ENCODE data around the gene DOCK6.

Gene DOCK6

DNA sequence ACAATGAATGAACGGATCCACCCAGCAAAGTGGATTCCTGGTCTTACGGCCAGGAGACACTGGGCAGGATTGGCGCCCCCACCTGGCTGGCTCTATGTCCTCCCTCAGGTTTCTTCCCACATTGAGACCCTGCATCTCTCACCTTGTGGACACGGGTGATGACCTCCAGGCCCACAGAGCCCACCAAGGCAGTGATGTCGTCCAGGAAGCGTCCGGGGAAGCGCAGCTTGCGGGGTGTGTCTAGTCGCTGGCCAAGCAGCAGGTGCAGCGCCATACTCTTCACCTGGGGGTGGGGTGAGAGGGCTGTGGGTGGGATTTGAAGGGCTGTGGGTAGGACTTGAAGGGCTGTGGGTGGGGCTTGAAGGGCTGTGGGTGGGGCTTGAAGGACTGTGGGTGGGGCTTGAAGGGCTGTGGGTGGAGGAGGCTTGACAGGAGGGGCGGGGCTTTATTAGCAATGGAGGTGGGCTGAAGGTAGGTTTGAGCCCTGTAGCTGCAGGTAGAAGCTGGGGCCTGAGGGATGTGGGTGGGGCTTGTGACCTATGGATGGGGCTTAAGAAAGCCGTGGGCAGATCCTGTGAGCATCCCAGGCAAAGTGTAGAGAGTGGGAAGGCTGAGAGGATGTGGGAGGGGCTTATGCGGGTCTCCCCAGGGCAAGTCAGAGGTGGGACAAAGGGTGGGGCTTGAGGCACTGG, 35.0 kb downstream of the DOCK6 start:
- Histone ChIP-seq H3K4me3 (ENCODE audit: low read length in 2 of 2) (no peak overlapping the region), H3K27ac (ENCODE audit: low read depth in 2 of 2, low read length in 2 of 2) (no peak overlapping the region), H3K9me3 (ENCODE audit: control insufficient read depth in 2 of 2, low read length in 2 of 2) (no peaks in the 10 kb centered on the region), H3K4me1 (ENCODE audit: control insufficient read depth in 2 of 2, insufficient read depth in 2 of 2, low read length in 2 of 2) (no peaks in the 10 kb centered on the region), H3K9ac (ENCODE audit: low read depth in 1 of 2, low read length in 2 of 2) (no peak overlapping the region), H3K36me3 (ENCODE audit: control insufficient read depth in 2 of 2, insufficient read depth in 2 of 2, low read length in 2 of 2) (peaks cover 28 to 37% of the 10 kb centered on the region in 2 donors), H3K27me3 (ENCODE audit: control insufficient read depth in 2 of 2, insufficient read depth in 2 of 2, low read length in 2 of 2) (no peaks in the 10 kb centered on the region)

DNA sequence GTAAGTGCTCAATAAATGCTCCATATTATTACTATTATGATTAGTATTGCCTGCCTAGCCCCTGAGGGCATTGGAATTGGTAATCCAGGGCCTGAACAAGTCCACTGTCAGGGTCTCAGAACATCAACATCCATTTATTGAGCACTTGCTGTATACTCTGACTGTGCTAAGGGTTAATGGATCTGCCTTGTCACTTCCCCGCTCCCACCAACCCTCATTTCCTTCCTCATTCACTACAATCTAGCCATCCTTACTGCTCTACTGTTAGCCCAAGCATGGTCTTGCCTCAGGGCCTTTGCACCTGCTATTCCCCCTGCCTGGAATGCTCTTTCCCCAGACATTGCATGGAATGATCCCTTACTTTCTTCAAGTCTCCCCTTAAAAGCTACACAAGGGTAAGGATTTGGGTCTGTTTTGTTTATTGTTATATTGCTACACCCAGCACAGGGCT, 35.6 kb downstream of the DOCK6 start:
- H3K4me1 ChIP-seq (ENCODE audit: control insufficient read depth in 2 of 2, insufficient read depth in 2 of 2, low read length in 2 of 2): no peaks in the 10 kb centered on the region
- H3K27ac ChIP-seq (ENCODE audit: low read depth in 2 of 2, low read length in 2 of 2): no peak overlapping the region
- peaks cover 0 to 3% of the 10 kb centered on the region in 2 donors for H3K9me3 ChIP-seq (ENCODE audit: control insufficient read depth in 2 of 2, low read length in 2 of 2)
- no peak overlapping the region for H3K4me3 ChIP-seq (ENCODE audit: low read length in 2 of 2)
- H3K27me3 ChIP-seq (ENCODE audit: control insufficient read depth in 2 of 2, insufficient read depth in 2 of 2, low read length in 2 of 2): no peaks in the 10 kb centered on the region
- peaks cover 28 to 37% of the 10 kb centered on the region in 2 donors for H3K36me3 ChIP-seq (ENCODE audit: control insufficient read depth in 2 of 2, insufficient read depth in 2 of 2, low read length in 2 of 2)
- H3K9ac ChIP-seq (ENCODE audit: low read depth in 1 of 2, low read length in 2 of 2): no peak overlapping the region

DNA sequence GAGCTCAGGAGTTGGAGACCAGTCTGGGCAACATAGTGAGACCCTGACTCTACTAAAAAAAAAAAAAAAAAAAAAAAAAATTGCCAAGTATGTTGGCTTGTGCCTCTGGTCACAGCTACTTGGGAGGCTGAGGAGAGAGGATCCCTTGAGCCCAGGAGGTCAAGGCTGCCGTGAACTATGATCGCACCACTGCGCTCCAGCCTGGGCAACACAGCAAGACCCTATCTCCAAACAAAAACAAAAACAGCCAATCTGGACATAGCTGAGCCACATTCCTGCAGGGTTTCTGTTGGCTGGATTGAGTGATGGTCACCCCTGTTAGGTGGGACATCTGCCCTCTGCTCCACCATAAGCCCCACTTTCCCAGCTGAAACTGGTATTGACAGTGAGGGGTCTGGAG, 36.5 kb downstream of the DOCK6 start:
- peaks cover 32 to 36% of the 10 kb centered on the region in 2 donors for H3K36me3 ChIP-seq (ENCODE audit: control insufficient read depth in 2 of 2, insufficient read depth in 2 of 2, low read length in 2 of 2)
- no peaks in the 10 kb centered on the region for H3K4me1 ChIP-seq (ENCODE audit: control insufficient read depth in 2 of 2, insufficient read depth in 2 of 2, low read length in 2 of 2)
- H3K9ac ChIP-seq (ENCODE audit: low read depth in 1 of 2, low read length in 2 of 2): no peak overlapping the region
- no peaks in the 10 kb centered on the region for H3K27me3 ChIP-seq (ENCODE audit: control insufficient read depth in 2 of 2, insufficient read depth in 2 of 2, low read length in 2 of 2)
- peaks cover 0 to 5% of the 10 kb centered on the region in 2 donors for H3K9me3 ChIP-seq (ENCODE audit: control insufficient read depth in 2 of 2, low read length in 2 of 2)
- no peak overlapping the region for H3K27ac ChIP-seq (ENCODE audit: low read depth in 2 of 2, low read length in 2 of 2)
- no peak overlapping the region for H3K4me3 ChIP-seq (ENCODE audit: low read length in 2 of 2)

DNA sequence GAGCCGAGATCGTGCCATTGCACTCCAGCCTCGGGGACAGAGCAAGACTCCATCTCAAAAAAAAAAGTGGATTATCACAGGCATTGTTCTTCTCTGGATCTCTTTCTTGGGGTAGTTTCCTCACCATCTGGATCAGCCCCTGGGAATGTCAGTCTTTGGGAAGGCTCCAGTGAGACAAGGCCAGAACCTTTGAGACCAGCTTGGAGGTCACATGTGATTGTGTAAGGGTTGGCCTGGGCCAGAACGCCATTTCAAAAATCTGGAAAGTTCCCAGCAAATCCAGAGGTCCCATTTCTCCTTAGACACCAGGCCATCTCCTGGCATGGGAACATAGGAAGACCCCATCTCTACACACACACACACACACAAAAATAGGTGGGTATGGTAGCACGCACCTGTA, 37.2 kb downstream of the DOCK6 start:
- H3K4me1 ChIP-seq (ENCODE audit: control insufficient read depth in 2 of 2, insufficient read depth in 2 of 2, low read length in 2 of 2): no peaks in the 10 kb centered on the region
- H3K9ac ChIP-seq (ENCODE audit: low read depth in 1 of 2, low read length in 2 of 2): no peak overlapping the region
- H3K4me3 ChIP-seq (ENCODE audit: low read length in 2 of 2): no peak overlapping the region
- peaks cover 0 to 5% of the 10 kb centered on the region in 2 donors for H3K9me3 ChIP-seq (ENCODE audit: control insufficient read depth in 2 of 2, low read length in 2 of 2)
- H3K27ac ChIP-seq (ENCODE audit: low read depth in 2 of 2, low read length in 2 of 2): no peak overlapping the region
- H3K27me3 ChIP-seq (ENCODE audit: control insufficient read depth in 2 of 2, insufficient read depth in 2 of 2, low read length in 2 of 2): no peaks in the 10 kb centered on the region
- peaks cover 28 to 36% of the 10 kb centered on the region in 2 donors for H3K36me3 ChIP-seq (ENCODE audit: control insufficient read depth in 2 of 2, insufficient read depth in 2 of 2, low read length in 2 of 2)

DNA sequence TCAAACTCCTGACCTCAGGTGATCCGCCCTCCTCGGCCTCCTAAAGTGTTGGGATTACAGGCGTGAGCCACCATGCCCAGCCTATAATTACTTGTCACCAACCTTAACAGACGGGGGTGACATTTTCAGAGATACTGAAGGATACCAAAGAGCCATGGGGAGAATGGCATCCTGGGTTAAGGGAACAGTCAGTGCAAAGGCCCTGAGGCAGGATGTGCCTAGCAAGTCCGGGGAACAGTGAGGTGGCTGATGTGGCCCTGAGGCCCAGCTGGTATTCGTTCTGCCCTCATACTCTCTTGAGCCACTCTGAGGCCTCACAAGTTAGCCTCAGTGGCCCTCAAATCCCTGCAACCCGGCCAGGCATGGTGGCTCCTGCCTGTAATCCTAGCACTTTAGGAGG, 37.9 kb downstream of the DOCK6 start:
- Histone ChIP-seq H3K27me3 (ENCODE audit: control insufficient read depth in 2 of 2, insufficient read depth in 2 of 2, low read length in 2 of 2) (no peaks in the 10 kb centered on the region), H3K4me1 (ENCODE audit: control insufficient read depth in 2 of 2, insufficient read depth in 2 of 2, low read length in 2 of 2) (no peaks in the 10 kb centered on the region), H3K9me3 (ENCODE audit: control insufficient read depth in 2 of 2, low read length in 2 of 2) (peaks cover 0 to 5% of the 10 kb centered on the region in 2 donors), H3K4me3 (ENCODE audit: low read length in 2 of 2) (no peak overlapping the region), H3K27ac (ENCODE audit: low read depth in 2 of 2, low read length in 2 of 2) (no peak overlapping the region), H3K36me3 (ENCODE audit: control insufficient read depth in 2 of 2, insufficient read depth in 2 of 2, low read length in 2 of 2) (peaks cover 27 to 36% of the 10 kb centered on the region in 2 donors), H3K9ac (ENCODE audit: low read depth in 1 of 2, low read length in 2 of 2) (no peak overlapping the region)

DNA sequence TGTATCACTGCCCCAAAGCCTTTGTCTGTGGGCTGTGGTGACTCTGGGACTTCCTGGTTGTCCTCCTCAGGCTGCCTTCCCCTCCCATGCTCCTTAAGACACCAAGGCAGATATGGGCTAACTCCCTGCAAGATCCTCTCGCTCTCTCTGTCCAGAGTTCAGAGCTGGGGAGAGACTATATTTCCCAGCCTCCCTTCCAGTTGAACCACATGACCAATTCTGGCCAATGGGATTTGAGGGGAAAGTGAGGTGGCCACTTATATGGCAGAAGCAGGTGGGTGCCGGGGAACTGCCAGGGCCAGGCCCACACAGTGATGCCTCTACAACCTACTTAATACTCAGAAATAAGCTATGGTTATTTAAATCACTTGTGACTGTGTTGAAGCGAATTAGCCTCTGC, 39.1 kb downstream of the DOCK6 start:
- no peak overlapping the region for H3K4me3 ChIP-seq (ENCODE audit: low read length in 2 of 2)
- no peak overlapping the region for H3K9ac ChIP-seq (ENCODE audit: low read depth in 1 of 2, low read length in 2 of 2)
- no peaks in the 10 kb centered on the region for H3K27me3 ChIP-seq (ENCODE audit: control insufficient read depth in 2 of 2, insufficient read depth in 2 of 2, low read length in 2 of 2)
- peaks cover 0 to 5% of the 10 kb centered on the region in 2 donors for H3K9me3 ChIP-seq (ENCODE audit: control insufficient read depth in 2 of 2, low read length in 2 of 2)
- H3K36me3 ChIP-seq (ENCODE audit: control insufficient read depth in 2 of 2, insufficient read depth in 2 of 2, low read length in 2 of 2): peaks cover 30 to 36% of the 10 kb centered on the region in 2 donors
- H3K4me1 ChIP-seq (ENCODE audit: control insufficient read depth in 2 of 2, insufficient read depth in 2 of 2, low read length in 2 of 2): no peaks in the 10 kb centered on the region
- no peak overlapping the region for H3K27ac ChIP-seq (ENCODE audit: low read depth in 2 of 2, low read length in 2 of 2)

DNA sequence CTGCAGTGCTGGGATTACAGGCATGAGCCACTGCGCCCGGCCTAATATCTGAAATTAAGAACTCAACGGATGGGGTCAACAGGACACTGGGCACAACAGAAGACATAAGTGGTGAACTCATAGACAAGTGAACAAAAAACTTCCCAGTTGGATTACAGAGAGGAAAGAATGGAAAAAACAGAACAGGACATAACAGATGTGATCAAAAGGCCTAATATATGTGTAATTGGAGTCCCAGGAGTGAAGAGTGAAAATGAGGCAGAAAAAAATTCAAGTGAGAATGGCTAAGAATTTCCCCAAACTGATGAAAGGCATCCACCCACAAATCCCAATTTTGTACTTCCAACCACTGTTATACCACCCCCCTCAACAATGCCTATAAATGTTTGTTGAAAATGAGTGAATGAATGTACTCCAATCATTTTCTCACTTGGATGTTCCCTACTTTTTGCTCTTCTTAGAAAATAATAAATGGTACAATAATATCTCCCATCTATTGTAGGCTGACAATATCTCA, 41.2 kb downstream of the DOCK6 start:
- Histone ChIP-seq H3K4me1 (ENCODE audit: control insufficient read depth in 2 of 2, insufficient read depth in 2 of 2, low read length in 2 of 2) (no peaks in the 10 kb centered on the region), H3K27me3 (ENCODE audit: control insufficient read depth in 2 of 2, insufficient read depth in 2 of 2, low read length in 2 of 2) (no peaks in the 10 kb centered on the region), H3K4me3 (ENCODE audit: low read length in 2 of 2) (no peak overlapping the region), H3K9me3 (ENCODE audit: control insufficient read depth in 2 of 2, low read length in 2 of 2) (peaks cover 0 to 5% of the 10 kb centered on the region in 2 donors), H3K9ac (ENCODE audit: low read depth in 1 of 2, low read length in 2 of 2) (no peak overlapping the region), H3K36me3 (ENCODE audit: control insufficient read depth in 2 of 2, insufficient read depth in 2 of 2, low read length in 2 of 2) (peaks cover 37% of the 10 kb centered on the region in 2 donors), H3K27ac (ENCODE audit: low read depth in 2 of 2, low read length in 2 of 2) (no peak overlapping the region)

DNA sequence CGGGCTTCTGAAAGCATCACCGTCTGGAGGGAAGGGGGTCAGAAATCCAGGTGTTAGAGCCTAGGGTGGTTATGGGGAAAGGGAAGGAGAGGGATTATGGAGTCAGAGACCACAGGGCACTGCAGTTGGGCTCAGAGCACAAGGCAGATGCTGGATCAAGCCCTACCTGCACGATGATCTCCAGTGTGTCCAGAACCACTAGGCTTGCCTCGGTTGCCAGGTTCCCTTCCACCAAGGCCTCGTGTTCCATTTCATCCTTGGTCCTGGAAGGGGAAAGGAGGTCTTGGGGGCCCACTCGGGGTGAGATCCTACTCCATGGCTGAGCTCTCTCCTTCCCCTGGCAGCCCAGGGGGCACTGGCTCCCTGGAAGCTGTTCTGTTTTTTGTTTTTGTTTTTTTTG, 47.9 kb downstream of the DOCK6 start:
- H3K9me3 ChIP-seq (ENCODE audit: control insufficient read depth in 2 of 2, low read length in 2 of 2): no peaks in the 10 kb centered on the region
- H3K27ac ChIP-seq (ENCODE audit: low read depth in 2 of 2, low read length in 2 of 2): no peak overlapping the region
- H3K4me1 ChIP-seq (ENCODE audit: control insufficient read depth in 2 of 2, insufficient read depth in 2 of 2, low read length in 2 of 2): no peaks in the 10 kb centered on the region
- no peaks in the 10 kb centered on the region for H3K27me3 ChIP-seq (ENCODE audit: control insufficient read depth in 2 of 2, insufficient read depth in 2 of 2, low read length in 2 of 2)
- H3K36me3 ChIP-seq (ENCODE audit: control insufficient read depth in 2 of 2, insufficient read depth in 2 of 2, low read length in 2 of 2): peaks cover 30 to 41% of the 10 kb centered on the region in 2 donors
- no peak overlapping the region for H3K9ac ChIP-seq (ENCODE audit: low read depth in 1 of 2, low read length in 2 of 2)
- H3K4me3 ChIP-seq (ENCODE audit: low read length in 2 of 2): no peak overlapping the region

DNA sequence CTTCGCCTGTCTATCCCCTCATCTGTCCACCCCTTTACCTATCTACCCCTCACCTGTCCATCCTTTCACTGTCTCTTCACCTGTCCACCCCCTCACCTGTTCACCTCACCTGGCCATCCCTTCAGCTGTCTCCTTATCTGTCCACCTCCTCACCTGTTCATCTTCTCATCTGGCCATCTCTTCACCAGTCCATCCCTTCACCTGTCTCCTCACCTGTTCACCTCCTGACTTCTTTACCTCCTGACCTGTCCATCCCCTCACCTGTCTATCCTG, 51.7 kb downstream of the DOCK6 start:
- Histone ChIP-seq H3K4me3 (ENCODE audit: low read length in 2 of 2) (no peak overlapping the region), H3K27ac (ENCODE audit: low read depth in 2 of 2, low read length in 2 of 2) (no peak overlapping the region), H3K9ac (ENCODE audit: low read depth in 1 of 2, low read length in 2 of 2) (no peak overlapping the region), H3K27me3 (ENCODE audit: control insufficient read depth in 2 of 2, insufficient read depth in 2 of 2, low read length in 2 of 2) (no peaks in the 10 kb centered on the region), H3K36me3 (ENCODE audit: control insufficient read depth in 2 of 2, insufficient read depth in 2 of 2, low read length in 2 of 2) (peaks cover 23 to 36% of the 10 kb centered on the region in 2 donors), H3K4me1 (ENCODE audit: control insufficient read depth in 2 of 2, insufficient read depth in 2 of 2, low read length in 2 of 2) (no peaks in the 10 kb centered on the region), H3K9me3 (ENCODE audit: control insufficient read depth in 2 of 2, low read length in 2 of 2) (no peaks in the 10 kb centered on the region)

DNA sequence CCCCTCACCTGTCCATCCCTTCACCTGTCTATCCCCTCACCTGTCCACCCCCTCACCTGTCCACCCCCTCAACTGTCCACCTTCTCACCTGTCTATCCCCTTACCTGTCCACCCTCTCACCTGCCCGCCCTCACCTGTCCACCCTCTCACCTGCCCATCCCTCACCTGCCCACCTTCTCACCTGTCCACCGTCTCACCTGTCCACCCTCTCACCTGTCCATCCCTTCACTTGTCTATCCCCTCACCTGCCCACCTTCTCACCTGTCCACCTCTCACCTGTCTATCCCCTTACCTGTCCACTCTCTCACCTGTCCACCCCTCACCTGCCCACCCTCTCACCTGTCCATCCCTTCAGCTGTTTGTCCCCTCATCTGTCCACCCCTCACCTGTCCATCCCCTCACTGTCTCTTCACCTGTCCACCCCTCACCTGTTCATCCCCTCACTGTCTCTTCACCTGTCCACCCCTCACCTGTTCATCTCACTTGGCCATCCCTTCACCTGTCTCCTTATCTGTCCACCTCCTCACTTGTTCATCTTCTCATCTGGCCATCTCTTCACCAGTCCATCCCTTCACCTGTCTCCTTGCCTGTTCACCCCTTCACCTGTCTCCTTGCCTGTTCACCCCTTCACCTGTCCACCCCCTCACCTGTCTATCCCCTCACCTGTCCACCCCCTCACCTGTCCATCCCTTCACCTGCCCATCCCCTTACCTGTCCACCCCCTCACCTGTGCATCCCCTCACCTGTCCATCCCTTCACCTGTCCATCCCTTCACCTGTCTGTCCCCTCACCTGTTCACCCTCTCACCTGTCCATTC, 52.3 kb downstream of the DOCK6 start:
- no peaks in the 10 kb centered on the region for H3K27me3 ChIP-seq (ENCODE audit: control insufficient read depth in 2 of 2, insufficient read depth in 2 of 2, low read length in 2 of 2)
- no peaks in the 10 kb centered on the region for H3K9me3 ChIP-seq (ENCODE audit: control insufficient read depth in 2 of 2, low read length in 2 of 2)
- no peak overlapping the region for H3K9ac ChIP-seq (ENCODE audit: low read depth in 1 of 2, low read length in 2 of 2)
- no peaks in the 10 kb centered on the region for H3K4me1 ChIP-seq (ENCODE audit: control insufficient read depth in 2 of 2, insufficient read depth in 2 of 2, low read length in 2 of 2)
- no peak overlapping the region for H3K4me3 ChIP-seq (ENCODE audit: low read length in 2 of 2)
- H3K27ac ChIP-seq (ENCODE audit: low read depth in 2 of 2, low read length in 2 of 2): no peak overlapping the region
- H3K36me3 ChIP-seq (ENCODE audit: control insufficient read depth in 2 of 2, insufficient read depth in 2 of 2, low read length in 2 of 2): peaks cover 18 to 31% of the 10 kb centered on the region in 2 donors
